SK-N-SH (cell line): Measurements from ENCODE around the gene RHOBTB1. TPM values are rescaled to one million over a fixed set of nuclear protein-coding genes. Genes with fewer than 3 reads are reported as not detected.

Experiments used
- CTCF ChIA-PET: fragments of 300-600, 350-600 bp; formaldehyde crosslinking; extraction: SDS; loops from one replicate; lab custom pipeline; 2021; lab: Yijun Ruan, JAX
- POLR2A ChIA-PET: fragments of 350-600 bp; sonication (Branson Sonifier 250); formaldehyde crosslinking; extraction: SDS; loops from one replicate; lab custom pipeline; 2020; ENCODE audit warnings: antibody characterized with exemption, inconsistent platforms; lab: Yijun Ruan, JAX
- DNase-seq: peaks from one replicate; pipeline ENCODE4 v3.0.0; 2012
- H2AFZ ChIP-seq: fragments of 200-600 bp; sonication (generic); 2 replicates; pipeline ENCODE4 v1.8.1; 2016; ENCODE audit warnings: antibody characterized with exemption, mild to moderate bottlenecking, low read depth
- H3F3A ChIP-seq: fragments of 200-600 bp; sonication (generic); replicated peaks from 2 replicates; pipeline ENCODE3; 2016; ENCODE audit warnings: antibody characterized with exemption, mild to moderate bottlenecking; ENCODE audit not compliant: insufficient read depth
- H3K27ac ChIP-seq, 2 experiments: fragments of 200-500 bp in 1 of 2; fragments of 200-600 bp in 1 of 2; sonication (Bioruptor generic) in 1 of 2; sonication (generic), shearing (Covaris generic) in 1 of 2; 2 replicates each; pipeline versions ENCODE4 v1.5.1 to v1.6.1; 2014 to 2016; ENCODE audit warnings: low read depth in 2 of 2, inconsistent platforms in 1 of 2, low read length in 1 of 2, mild to moderate bottlenecking in 1 of 2, mixed read lengths in 1 of 2
- H3K27me3 ChIP-seq: fragments of 200-600 bp; sonication (generic), shearing (Covaris generic); 2 replicates; pipeline ENCODE4 v1.6.1; 2016; ENCODE audit warnings: mixed run types; ENCODE audit not compliant: insufficient read depth
- H3K36me3 ChIP-seq, 2 experiments: fragments of 200-500 bp in 1 of 2; fragments of 200-600 bp in 1 of 2; sonication (Bioruptor generic) in 1 of 2; sonication (generic) in 1 of 2; replicated peaks in 1 of 2; 2 replicates each; pipeline versions ENCODE3 to v1.5.1; 2014 to 2016; ENCODE audit warnings: low read length in 1 of 2, mild to moderate bottlenecking in 1 of 2; ENCODE audit not compliant: insufficient read depth in 2 of 2, control insufficient read depth in 1 of 2
- H3K4me1 ChIP-seq, 2 experiments: fragments of 200-500 bp in 1 of 2; fragments of 200-600 bp in 1 of 2; sonication (Bioruptor generic) in 1 of 2; sonication (generic), shearing (Covaris generic) in 1 of 2; 2 replicates each; pipeline versions ENCODE4 v1.5.1 to v1.6.1; 2014 to 2016; ENCODE audit warnings: low read depth in 1 of 2, low read length in 1 of 2, mixed run types in 1 of 2; ENCODE audit not compliant: insufficient read depth in 2 of 2, control insufficient read depth in 1 of 2
- H3K4me2 ChIP-seq: fragments of 200-600 bp; sonication (generic), shearing (Covaris generic); 2 replicates; pipeline ENCODE4 v1.6.1; 2017; ENCODE audit warnings: mixed run types
- H3K4me3 ChIP-seq, 2 experiments: fragments of 200-500 bp in 1 of 2; fragments of 200-600 bp in 1 of 2; sonication (Bioruptor generic) in 1 of 2; sonication (generic), shearing (Covaris generic) in 1 of 2; 2 replicates each; pipeline versions ENCODE4 v1.5.1 to v1.8.1; 2014 to 2016; ENCODE audit warnings: low read depth in 2 of 2, inconsistent platforms in 1 of 2, low read length in 1 of 2, mild to moderate bottlenecking in 1 of 2, mixed read lengths in 1 of 2, moderate library complexity in 1 of 2
- H3K79me2 ChIP-seq: fragments of 200-600 bp; sonication (generic); 2 replicates; pipeline ENCODE4 v1.8.1; 2017; ENCODE audit warnings: mild to moderate bottlenecking; ENCODE audit not compliant: insufficient read depth
- H3K9ac ChIP-seq: fragments of 200-600 bp; sonication (generic); 2 replicates; pipeline ENCODE4 v1.6.1; 2017; ENCODE audit warnings: mixed run types
- H3K9me2 ChIP-seq: fragments of 200-600 bp; sonication (generic); 2 replicates; pipeline ENCODE4 v1.6.1; 2017; ENCODE audit warnings: mixed run types
- H3K9me3 ChIP-seq: fragments of 200-600 bp; sonication (generic); 2 replicates; pipeline ENCODE4 v1.6.1; 2017; ENCODE audit warnings: mixed run types, mild to moderate bottlenecking, moderate library complexity
- H4K20me1 ChIP-seq: fragments of 200-600 bp; sonication (generic); 2 replicates; pipeline ENCODE4 v1.6.1; 2017; ENCODE audit warnings: mild to moderate bottlenecking, mixed run types; ENCODE audit not compliant: insufficient read depth
- CHD2 ChIP-seq: fragments of 150-350 bp; IDR thresholded peaks from 2 replicates; pipeline ENCODE4 v1.6.1; 2018; ENCODE audit warnings: low read length; ENCODE audit not compliant: partially characterized antibody
- EZH2phosphoT487 ChIP-seq: fragments of 200-600 bp; sonication (generic); IDR thresholded peaks from 2 replicates; pipeline ENCODE4 v1.6.1; 2017; ENCODE audit warnings: low read depth, mixed run types, mild to moderate bottlenecking, antibody characterized with exemption, moderate library complexity, borderline replicate concordance
- FOSL2 ChIP-seq: IDR thresholded peaks from 2 replicates; pipeline ENCODE4 v1.4.0; 2012; ENCODE audit warnings: low read depth, mild to moderate bottlenecking, moderate library complexity, borderline replicate concordance
- FOXM1 ChIP-seq: IDR thresholded peaks from 2 replicates; pipeline ENCODE4 v1.4.0; 2012; ENCODE audit warnings: low read depth, mild to moderate bottlenecking
- GABPA ChIP-seq: IDR thresholded peaks from 2 replicates; pipeline ENCODE4 v1.4.0; 2012; ENCODE audit warnings: low read depth, mild to moderate bottlenecking
- MEF2A ChIP-seq: IDR thresholded peaks from 2 replicates; pipeline ENCODE4 v1.4.0; 2012; ENCODE audit warnings: low read depth, borderline replicate concordance
- POLR2AphosphoS5 ChIP-seq: IDR thresholded peaks from 2 replicates; pipeline ENCODE4 v1.6.1; 2012; ENCODE audit warnings: low read depth, low read length
- RXRA ChIP-seq: IDR thresholded peaks from 2 replicates; pipeline ENCODE4 v1.4.0; 2012; ENCODE audit warnings: low read depth, mild to moderate bottlenecking, borderline replicate concordance
- TCF12 ChIP-seq: IDR thresholded peaks from 2 replicates; pipeline ENCODE4 v1.4.0; 2012
- WGBS: methylation state at CpG from one replicate; pipeline ENCODE4 v1.1.6; 2017; ENCODE audit warnings: low lambda C conversion rate; 5-methylcytosine and 5-hydroxymethylcytosine counted together
- polyA plus RNA-seq, 3 experiments: library from polyadenylated mRNA; depleted of rRNA; stranded (reverse); fragments of >200 nt; gene quantifications; 2 replicates each; pipeline ENCODE4 v1.2.3, GENCODE V29; 2012
- TF ChIP-seq, protein P1 (sequence below): IDR thresholded peaks from 2 replicates; pipeline ENCODE4 v1.4.0; 2012; ENCODE audit warnings: low read depth, borderline replicate concordance
- TF ChIP-seq, protein P2 (sequence below): fragments of 150-350 bp; IDR thresholded peaks from 2 replicates; pipeline ENCODE4 v1.6.1; 2017; ENCODE audit warnings: antibody characterized with exemption, low read length, low read depth, borderline replicate concordance
- TF ChIP-seq, protein P3 (sequence below): fragments of 150-350 bp; IDR thresholded peaks from 2 replicates; pipeline ENCODE4 v1.6.1; 2016; ENCODE audit warnings: mild to moderate bottlenecking, low read depth, low read length
- TF ChIP-seq, protein P4 (sequence below): IDR thresholded peaks from 2 replicates; pipeline ENCODE4 v1.4.0; 2012; ENCODE audit warnings: low read depth, borderline replicate concordance

RHOBTB1 gene
- polyA plus RNA-seq, 1 of the 3 experiments (the other 2 are of a cell fraction), result 10.5 TPM

DNA sequence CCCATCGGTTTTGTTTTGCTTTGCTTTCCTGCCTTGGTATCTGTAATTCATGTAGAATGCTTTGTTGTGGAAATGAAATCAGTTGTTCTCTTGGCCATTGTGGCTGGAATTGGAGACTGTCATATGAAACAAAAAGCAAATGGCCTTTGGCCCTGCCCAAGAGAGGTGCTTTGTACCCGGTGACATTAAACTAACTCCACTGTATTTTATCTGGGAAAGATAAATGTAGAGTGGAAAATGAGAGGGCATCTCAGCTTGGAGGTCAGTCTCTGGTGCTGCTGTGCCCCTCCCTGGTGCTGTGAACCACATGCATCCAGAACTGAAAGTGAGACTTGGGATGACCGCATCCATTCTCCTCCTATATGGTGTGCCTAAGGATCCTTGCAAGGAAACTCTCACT, 90.3 kb downstream of the RHOBTB1 start:
- Histone ChIP-seq H4K20me1 (no peaks in the 10 kb centered on the region), H3K9me2 (no peaks in the 10 kb centered on the region), H3K79me2 (no peaks in the 10 kb centered on the region), H3K36me3 (no peaks in the 10 kb centered on the region), H3K4me2 (no peak overlapping the region), H3K9ac (no peak overlapping the region), H3K4me1 (peaks cover 0 to 4% of the 10 kb centered on the region in 2 experiments; a peak in 1 of 4 replicates), H3K27me3 (no peaks in the 10 kb centered on the region), H3K27ac (no peak overlapping the region), H3K9me3 (no peaks in the 10 kb centered on the region), H3F3A (no peaks in the 10 kb centered on the region), H3K4me3 (no peak overlapping the region), H2AFZ (no peak overlapping the region)
- 92% methylated on average over 2 of the region's 3 CpGs for WGBS
- TF ChIP-seq FOXM1 (no peak), POLR2AphosphoS5 (no peak), MEF2A (no peak), RXRA (no peak), TCF12 (no peak), GABPA (no peak)
- TF ChIP-seq, protein P1, sequence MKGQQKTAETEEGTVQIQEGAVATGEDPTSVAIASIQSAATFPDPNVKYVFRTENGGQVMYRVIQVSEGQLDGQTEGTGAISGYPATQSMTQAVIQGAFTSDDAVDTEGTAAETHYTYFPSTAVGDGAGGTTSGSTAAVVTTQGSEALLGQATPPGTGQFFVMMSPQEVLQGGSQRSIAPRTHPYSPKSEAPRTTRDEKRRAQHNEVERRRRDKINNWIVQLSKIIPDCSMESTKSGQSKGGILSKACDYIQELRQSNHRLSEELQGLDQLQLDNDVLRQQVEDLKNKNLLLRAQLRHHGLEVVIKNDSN, result no peak
- TF ChIP-seq, protein P2, sequence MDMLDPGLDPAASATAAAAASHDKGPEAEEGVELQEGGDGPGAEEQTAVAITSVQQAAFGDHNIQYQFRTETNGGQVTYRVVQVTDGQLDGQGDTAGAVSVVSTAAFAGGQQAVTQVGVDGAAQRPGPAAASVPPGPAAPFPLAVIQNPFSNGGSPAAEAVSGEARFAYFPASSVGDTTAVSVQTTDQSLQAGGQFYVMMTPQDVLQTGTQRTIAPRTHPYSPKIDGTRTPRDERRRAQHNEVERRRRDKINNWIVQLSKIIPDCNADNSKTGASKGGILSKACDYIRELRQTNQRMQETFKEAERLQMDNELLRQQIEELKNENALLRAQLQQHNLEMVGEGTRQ, result no peak
- TF ChIP-seq, protein P3, sequence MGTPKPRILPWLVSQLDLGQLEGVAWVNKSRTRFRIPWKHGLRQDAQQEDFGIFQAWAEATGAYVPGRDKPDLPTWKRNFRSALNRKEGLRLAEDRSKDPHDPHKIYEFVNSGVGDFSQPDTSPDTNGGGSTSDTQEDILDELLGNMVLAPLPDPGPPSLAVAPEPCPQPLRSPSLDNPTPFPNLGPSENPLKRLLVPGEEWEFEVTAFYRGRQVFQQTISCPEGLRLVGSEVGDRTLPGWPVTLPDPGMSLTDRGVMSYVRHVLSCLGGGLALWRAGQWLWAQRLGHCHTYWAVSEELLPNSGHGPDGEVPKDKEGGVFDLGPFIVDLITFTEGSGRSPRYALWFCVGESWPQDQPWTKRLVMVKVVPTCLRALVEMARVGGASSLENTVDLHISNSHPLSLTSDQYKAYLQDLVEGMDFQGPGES, result no peak
- DNase-seq, result no peak
- ChIA-PET CTCF (no interaction called here), POLR2A (no interaction called here)

DNA sequence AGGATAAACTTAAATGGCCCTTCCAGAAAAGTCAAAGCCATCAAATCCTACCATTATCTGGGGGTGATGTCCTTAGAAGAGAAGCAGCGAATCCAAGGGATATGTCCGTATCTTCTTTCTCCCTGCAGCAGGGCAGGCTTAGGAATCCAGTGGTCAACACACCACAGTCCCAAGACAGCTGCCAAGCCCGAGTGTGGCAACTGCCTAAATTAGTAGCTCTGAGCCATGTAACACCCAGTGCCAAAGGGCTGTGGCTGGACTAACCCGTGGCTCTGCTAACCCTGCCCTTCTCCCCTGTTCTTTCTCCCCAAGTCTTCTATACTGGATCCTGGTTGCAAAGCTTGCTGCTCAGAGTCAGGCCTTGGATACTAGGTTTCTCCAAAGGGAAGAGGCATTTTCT, 90.9 kb downstream of the RHOBTB1 start:
- Histone ChIP-seq H3K4me2 (no peak overlapping the region), H4K20me1 (no peaks in the 10 kb centered on the region)
- no peak for DNase-seq

More for the DNA sequence above, 90.9 kb downstream of the RHOBTB1 start:
- H3K9ac ChIP-seq, result no peak overlapping the region
- no peaks in the 10 kb centered on the region for H3K9me3 ChIP-seq
- POLR2A ChIA-PET, result no interaction called here
- CTCF ChIA-PET, result interaction anchor here (0.8 kb wide), 1 partner anchor 108 kb away, joined by 3 read pairs; no protein-coding TSS in a partner anchor
- no peaks in the 10 kb centered on the region for H3K36me3 ChIP-seq
- H2AFZ ChIP-seq, result no peak overlapping the region
- no peak overlapping the region for H3K4me3 ChIP-seq
- no peaks in the 10 kb centered on the region for H3K27me3 ChIP-seq
- peaks cover 0 to 9% of the 10 kb centered on the region in 2 experiments; a peak in 2 of 4 replicates for H3K4me1 ChIP-seq
- H3K27ac ChIP-seq, result no peak overlapping the region
- no peaks in the 10 kb centered on the region for H3F3A ChIP-seq
- H3K79me2 ChIP-seq, result no peaks in the 10 kb centered on the region
- TF ChIP-seq EZH2phosphoT487, result no peak
- no peak for TF ChIP-seq CHD2
- no peak for TF ChIP-seq FOSL2
- TF ChIP-seq, protein P4, sequence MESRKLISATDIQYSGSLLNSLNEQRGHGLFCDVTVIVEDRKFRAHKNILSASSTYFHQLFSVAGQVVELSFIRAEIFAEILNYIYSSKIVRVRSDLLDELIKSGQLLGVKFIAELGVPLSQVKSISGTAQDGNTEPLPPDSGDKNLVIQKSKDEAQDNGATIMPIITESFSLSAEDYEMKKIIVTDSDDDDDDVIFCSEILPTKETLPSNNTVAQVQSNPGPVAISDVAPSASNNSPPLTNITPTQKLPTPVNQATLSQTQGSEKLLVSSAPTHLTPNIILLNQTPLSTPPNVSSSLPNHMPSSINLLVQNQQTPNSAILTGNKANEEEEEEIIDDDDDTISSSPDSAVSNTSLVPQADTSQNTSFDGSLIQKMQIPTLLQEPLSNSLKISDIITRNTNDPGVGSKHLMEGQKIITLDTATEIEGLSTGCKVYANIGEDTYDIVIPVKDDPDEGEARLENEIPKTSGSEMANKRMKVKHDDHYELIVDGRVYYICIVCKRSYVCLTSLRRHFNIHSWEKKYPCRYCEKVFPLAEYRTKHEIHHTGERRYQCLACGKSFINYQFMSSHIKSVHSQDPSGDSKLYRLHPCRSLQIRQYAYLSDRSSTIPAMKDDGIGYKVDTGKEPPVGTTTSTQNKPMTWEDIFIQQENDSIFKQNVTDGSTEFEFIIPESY, result no peak
- H3K9me2 ChIP-seq, result no peaks in the 10 kb centered on the region
- 71% methylated on average over 4 of the region's 4 CpGs for WGBS
